ENCODE measurements around the gene ORMDL3.
A peak's percentile ranks its signal among the peaks of the same experiment; 100 is the strongest.

The ORMDL3 gene

GRCh38 chr17:39927101-39927928 is at the start of gene ORMDL3, which contains the start of gene LRRC3C:
ORMDL3 (minus strand) TSS chr17:39927601; CDS start chr17:39924203, 3,398 bp downstream.
LRRC3C (plus strand) TSS chr17:39927732; CDS start chr17:39941524, 13,792 bp downstream.
- DNase-seq, result peak; percentile 81

GRCh38 chr17:39975801-39976200 is 48.4 kb upstream of the ORMDL3 start:
- no peak for DNase-seq

- DNase-seq, result no peak
These were observed 47.0 kb upstream of the ORMDL3 start for GRCh38 chr17:39974433-39974832.

GRCh38 chr17:39973496-39973895 is 46.1 kb upstream of the ORMDL3 start:
- no peak for DNase-seq

- no peak for DNase-seq
These were observed 44.9 kb upstream of the ORMDL3 start for GRCh38 chr17:39972271-39972670.

GRCh38 chr17:39971076-39971603 is 43.7 kb upstream of the ORMDL3 start:
- no peak for DNase-seq

- DNase-seq, result no peak
These were observed 42.8 kb upstream of the ORMDL3 start for GRCh38 chr17:39970157-39970692.

GRCh38 chr17:39969375-39969774 is 42.0 kb upstream of the ORMDL3 start:
- DNase-seq, result no peak

- DNase-seq, result no peak
These were observed 41.4 kb upstream of the ORMDL3 start for GRCh38 chr17:39968761-39969160.

- DNase-seq, result no peak
These were observed 39.4 kb upstream of the ORMDL3 start for GRCh38 chr17:39966771-39967170.

- no peak for DNase-seq
These were observed 37.8 kb upstream of the ORMDL3 start for GRCh38 chr17:39965017-39965699.

GRCh38 chr17:39963829-39964228 is 36.4 kb upstream of the ORMDL3 start:
- DNase-seq, result no peak

GRCh38 chr17:39962642-39963220 is 35.3 kb upstream of the ORMDL3 start, which contains the start of gene GSDMA:
GSDMA (plus strand) TSS chr17:39963004; CDS start chr17:39965688, 2,684 bp downstream.
- no peak for DNase-seq

GRCh38 chr17:39960524-39961041 is 33.2 kb upstream of the ORMDL3 start:
- DNase-seq, result no peak

- no peak for DNase-seq
These were observed 28.4 kb upstream of the ORMDL3 start for GRCh38 chr17:39955726-39956225.

- no peak for DNase-seq
These were observed 27.5 kb upstream of the ORMDL3 start for GRCh38 chr17:39954876-39955275.

GRCh38 chr17:39953471-39953888 is 26.1 kb upstream of the ORMDL3 start:
- DNase-seq, result no peak

- DNase-seq, result no peak
These were observed 25.5 kb upstream of the ORMDL3 start for GRCh38 chr17:39952680-39953470.

GRCh38 chr17:39951924-39952679 is 24.7 kb upstream of the ORMDL3 start:
- no peak for DNase-seq

GRCh38 chr17:39950871-39951348 is 23.5 kb upstream of the ORMDL3 start:
- no peak for DNase-seq

GRCh38 chr17:39949028-39949427 is 21.6 kb upstream of the ORMDL3 start:
- DNase-seq, result no peak

All from NCI-H1694 treated with DMSO at 0.1 percent for 48 hours (cell line).